GM18502 (cell line): Measurements from ENCODE around the gene OSBPL2.

Experiments used
- ATAC-seq: cut with Tn5 transposase; IDR thresholded peaks from one replicate; pipeline ENCODE4 v1.9.1; 2021; ENCODE audit warnings: mild to moderate bottlenecking; ENCODE audit not compliant: unreplicated experiment, poor library complexity

Gene OSBPL2

DNA sequence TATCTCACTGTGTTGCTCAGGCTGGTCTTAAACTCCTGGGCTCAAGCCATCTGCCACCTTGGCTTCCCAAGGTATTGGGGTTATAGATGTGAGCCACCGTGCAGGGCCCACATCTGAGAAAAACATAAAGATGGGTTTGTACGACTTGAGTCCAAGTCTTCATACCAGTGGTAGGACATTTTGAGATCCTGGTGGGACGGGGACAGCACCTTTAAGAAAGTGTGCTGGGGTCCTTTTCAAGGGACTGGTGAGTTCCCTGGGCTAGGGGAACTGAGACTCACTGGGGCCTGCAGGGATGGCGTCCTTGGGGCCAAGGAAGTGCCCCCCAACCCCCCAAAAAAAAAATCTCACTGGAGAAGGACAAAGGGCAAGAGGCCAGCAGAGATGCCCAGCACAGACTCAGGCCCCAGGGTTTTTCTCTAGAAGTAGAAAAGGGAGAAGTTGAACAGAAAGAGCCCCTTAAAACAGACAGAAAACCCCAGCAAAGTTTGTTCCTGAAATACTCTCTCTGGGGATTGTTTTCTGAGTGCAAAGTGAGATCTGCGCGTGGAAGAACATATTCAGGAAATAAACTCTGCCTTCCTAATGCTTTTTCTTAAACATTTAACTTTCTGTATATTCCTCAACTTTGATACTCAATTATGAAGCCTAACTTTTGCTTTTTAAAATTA, 10.7 kb downstream of the OSBPL2 start:
- no peak for ATAC-seq

- ATAC-seq = no peak
These were observed 14.1 kb downstream of the OSBPL2 start for GRCh38 chr20:62252342-62252966.

- ATAC-seq = no peak
These were observed 15.1 kb downstream of the OSBPL2 start for GRCh38 chr20:62253398-62253797.

- no peak for ATAC-seq
These were observed 15.9 kb downstream of the OSBPL2 start for GRCh38 chr20:62254021-62254724.

DNA sequence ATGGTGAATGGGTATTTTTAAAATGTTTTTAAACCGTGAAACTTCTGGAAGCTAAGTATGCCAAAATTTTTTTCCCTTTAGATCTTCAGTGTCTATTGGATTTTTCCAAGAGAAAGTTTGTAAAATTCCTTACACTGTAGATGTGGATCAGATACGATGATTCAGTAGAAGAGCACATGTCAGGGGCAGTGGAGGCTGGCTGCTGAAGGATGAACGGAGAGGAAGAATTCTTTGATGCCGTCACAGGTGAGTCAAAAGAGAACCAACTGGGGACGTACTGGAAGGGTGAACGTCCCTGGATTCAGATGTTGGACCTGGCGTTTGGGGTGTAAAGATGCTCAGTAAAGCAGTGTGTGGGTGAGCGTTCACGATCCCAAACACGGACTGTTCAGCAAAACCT, 17.7 kb downstream of the OSBPL2 start:
- no peak for ATAC-seq

DNA sequence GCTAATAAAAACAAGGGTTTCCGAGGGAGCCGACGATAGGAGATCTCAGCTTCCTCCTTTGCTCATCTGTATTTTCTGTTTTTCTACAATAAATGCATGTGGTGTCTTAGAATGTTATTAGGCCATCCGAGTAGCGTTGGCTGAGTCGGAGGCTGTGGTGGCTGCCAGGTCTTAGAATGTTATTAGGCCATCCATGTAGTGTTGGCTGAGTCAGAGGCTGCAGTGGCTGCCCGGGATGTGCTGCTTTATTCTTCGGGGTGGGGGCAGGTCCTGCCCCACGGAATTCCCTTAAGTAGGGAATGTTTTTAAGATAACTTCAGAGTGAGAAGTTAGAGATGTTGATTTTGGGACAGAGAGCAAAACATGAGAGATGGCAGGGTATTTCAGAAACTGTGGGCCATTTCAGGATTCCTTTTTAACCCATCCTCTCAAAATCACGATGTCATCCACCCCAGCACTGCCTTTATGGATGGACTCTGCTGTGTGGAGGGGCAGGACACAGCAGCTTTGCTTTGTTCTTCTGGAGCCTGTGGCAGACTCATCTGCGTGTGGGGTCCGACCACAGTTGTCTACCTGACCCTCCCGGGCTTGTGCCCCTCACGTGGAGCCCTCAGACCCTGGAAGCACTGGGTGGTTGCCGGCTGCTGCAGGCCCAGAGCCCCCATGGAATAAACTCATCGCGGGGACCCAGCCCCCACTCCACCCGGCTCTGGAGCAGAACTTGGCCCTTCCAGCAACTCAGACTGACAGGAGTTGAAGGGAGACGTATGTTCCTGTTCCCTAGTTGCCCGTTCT, 20.4 kb downstream of the OSBPL2 start:
- ATAC-seq = no peak

- ATAC-seq = no peak
These were observed 20.9 kb downstream of the OSBPL2 start for GRCh38 chr20:62259294-62259565.

- no peak for ATAC-seq
These were observed 23.7 kb downstream of the OSBPL2 start for GRCh38 chr20:62262064-62262463.

GRCh38 chr20:62263396-62263795, 25.1 kb downstream of the OSBPL2 start:
- ATAC-seq = no peak

GRCh38 chr20:62265365-62265764, 27.0 kb downstream of the OSBPL2 start:
- no peak for ATAC-seq

DNA sequence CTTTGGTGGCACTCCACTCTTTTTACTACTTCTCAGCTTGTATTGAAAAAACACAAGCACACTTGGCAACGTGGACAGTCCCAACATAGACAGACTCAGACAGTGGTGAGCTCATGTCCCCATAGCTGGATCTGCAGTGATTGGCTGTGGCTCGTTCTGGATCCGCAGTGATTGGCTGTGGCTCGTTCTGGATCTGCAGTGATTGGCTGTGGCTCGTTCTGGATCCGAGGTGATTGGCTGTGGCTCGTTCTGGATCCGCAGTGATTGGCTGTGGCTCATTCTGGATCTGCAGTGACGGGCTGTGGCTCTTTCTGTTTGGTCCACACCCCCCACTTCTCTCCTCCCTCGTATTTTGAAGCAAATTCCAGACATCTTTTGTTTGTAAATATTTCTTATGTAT, 28.0 kb downstream of the OSBPL2 start:
- no peak for ATAC-seq

GRCh38 chr20:62266851-62267250, 28.5 kb downstream of the OSBPL2 start:
- ATAC-seq = no peak

GRCh38 chr20:62267543-62267942, 29.2 kb downstream of the OSBPL2 start:
- ATAC-seq = no peak

DNA sequence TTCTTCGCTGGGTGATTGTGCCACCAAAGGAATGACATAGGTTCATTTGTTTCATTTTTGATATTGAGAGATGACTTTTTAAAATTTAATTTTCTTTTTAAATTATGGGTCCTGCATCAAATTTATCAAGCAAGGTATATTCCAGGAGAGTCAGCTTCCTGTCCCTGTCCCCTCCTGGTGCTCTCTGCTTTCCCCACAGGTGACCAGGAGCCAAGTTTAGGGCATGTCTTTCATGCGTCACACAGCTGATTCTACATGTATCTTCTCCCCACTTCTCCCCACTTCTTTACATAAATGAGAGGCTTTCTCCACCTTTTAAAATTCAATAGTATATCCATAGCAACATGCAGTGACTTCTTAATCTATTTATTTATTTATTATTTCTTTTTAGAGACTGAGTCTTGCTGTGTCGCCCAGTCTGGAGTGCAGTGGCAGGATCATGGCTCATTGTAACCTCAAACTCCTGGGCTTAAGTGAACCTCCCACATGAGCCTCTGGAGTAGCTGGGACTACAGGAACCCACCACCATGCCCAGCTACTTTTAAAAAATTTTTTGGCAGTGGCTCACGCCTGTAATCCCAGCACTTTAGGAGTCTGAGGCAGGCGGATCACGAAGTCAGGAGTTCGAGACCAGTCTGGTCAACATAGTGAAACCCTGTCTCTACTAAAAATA, 30.0 kb downstream of the OSBPL2 start:
- no peak for ATAC-seq

DNA sequence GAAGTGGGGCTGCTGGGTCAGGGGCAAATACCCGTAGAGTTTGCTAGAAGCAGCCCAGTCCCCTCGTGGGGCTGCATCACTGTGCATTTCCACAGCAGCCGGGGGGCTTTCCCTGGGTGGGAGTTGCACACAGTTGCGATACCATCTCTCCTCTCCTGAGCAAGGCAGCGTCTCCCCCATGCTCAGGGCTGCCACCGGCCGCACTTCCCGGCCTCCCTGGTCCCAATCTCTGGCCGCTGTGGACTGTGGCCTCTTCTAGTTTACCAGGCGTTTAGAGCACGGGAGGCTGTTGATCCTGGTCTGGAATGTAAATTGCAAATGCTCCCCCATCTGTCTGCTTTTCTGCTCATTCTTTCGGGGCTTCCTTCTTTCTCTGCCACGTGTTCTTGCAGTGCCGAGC, 31.1 kb downstream of the OSBPL2 start:
- ATAC-seq = no peak

GRCh38 chr20:62269871-62270270, 31.6 kb downstream of the OSBPL2 start:
- no peak for ATAC-seq

DNA sequence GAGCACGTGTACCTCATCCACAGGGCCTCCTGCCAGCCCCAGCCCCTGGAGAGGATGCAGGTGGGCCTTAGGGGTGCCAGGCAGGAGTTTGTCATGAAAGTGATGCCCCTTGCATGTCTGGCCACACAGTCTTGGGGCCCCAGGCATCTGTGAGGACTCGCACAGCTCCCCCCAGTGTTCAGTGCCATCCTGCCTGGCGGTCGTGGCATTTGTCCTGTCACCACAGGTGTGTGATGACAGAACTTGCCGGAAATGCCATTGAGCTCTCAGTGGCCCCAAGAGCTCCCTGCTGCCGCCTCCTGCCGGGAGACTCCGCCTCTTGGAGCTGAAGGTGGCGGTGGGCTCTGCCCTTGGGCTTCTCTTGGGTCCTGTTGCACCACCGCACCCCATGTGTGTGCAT, 33.9 kb downstream of the OSBPL2 start:
- no peak for ATAC-seq

- no peak for ATAC-seq
These were observed 35.1 kb downstream of the OSBPL2 start for GRCh38 chr20:62273416-62273815.

- ATAC-seq = no peak
These were observed 36.1 kb downstream of the OSBPL2 start for GRCh38 chr20:62274332-62274950.

GRCh38 chr20:62275219-62275618, 36.9 kb downstream of the OSBPL2 start:
- ATAC-seq = no peak
